ENCODE measurements around the gene B4GALT7.
"Not testable (repeated sequence)": the region's sequence is repeated elsewhere in the genome, so short reads cannot be mapped to it uniquely, and the experiment has no call there.

B4GALT7 gene

DNA sequence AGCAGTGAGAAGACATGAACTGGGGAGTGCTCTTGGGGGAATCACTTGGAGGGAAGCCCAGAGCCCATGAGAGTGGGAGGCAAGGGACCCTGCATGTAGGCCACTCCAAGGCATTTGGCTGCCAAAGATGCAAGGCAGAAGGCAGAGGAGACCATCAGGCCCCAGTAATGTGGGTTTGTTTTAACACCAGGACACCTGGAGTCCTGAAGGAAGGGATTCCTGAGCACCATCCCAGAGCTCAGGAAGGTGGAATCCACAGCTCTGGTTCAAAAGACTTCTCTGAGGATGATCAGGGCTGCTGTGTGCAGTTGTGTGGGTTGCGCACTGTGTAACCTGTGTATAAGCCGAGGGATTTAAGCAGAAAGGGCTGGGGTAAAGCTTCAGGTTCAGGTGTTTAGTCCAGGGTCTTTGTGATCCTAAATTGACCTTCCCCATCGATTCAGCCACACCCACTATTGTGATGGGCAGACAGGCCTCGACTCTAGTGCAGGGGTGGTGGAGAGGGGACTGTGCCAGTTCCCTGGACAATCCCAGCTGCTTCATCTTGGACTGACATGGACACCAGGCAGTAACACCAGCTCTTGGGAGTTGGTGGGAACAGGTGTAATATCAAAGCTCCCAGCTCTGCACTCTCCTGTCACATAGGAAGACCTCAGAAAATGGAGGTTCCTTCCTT is 11.0 kb downstream of the B4GALT7 start:
- no peak for TF ChIP-seq CTCF (IDR thresholded peaks at IDR 0.05; ENCODE audit: insufficient read depth, low read length, poor library complexity, severe bottlenecking)

DNA sequence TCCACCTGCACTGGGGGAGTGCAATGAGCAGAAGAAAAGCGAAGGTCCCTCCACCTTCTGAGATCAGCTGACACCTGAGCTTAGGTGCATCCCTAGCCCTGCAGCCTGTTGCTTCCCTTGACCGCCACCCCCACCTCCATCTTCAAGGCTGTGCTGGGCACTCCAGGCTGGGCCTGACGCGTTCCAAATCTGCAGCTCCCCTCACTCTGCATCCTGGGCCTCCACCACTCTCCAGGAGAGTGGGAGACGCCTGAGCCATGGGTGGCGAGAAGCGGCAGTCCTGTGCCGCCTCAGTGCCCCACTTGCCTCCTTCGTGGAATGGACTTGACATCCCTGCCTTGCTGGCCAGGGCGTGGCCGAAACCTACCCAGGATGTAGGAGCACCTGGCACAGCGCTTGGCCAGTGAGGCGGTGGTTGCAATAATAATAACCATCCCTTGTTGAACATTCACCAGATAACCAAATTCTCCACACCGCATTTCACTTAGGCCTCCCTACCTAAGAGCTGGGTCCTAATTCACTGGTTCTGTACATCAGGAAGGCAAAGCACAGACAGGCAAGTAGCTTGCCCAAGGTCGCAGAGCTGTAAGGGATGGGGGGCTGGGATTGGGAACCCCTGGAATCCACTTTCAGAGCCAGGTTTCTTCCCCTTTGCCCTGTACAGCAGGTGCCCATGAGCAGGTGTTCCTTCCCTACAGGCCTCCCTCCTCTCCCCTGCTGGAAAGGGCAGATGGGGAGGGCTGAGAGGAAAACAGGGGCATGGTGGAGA is 11.7 kb downstream of the B4GALT7 start:
- no peak for DNase-seq (ENCODE audit: extremely low read depth, insufficient read length)
- H3K27me3 ChIP-seq (replicated peaks; ENCODE audit: control insufficient read depth, insufficient read depth, low read length) = no peaks in the 10 kb centered on the region
- no peak for TF ChIP-seq CTCF (IDR thresholded peaks at IDR 0.05; ENCODE audit: insufficient read depth, low read length, poor library complexity, severe bottlenecking)
- peaks cover 26% of the 10 kb centered on the region for H3K36me3 ChIP-seq (ENCODE audit: control insufficient read depth, insufficient read depth, low read length)
- no peak overlapping the region for H3K4me3 ChIP-seq (replicated peaks; ENCODE audit: low read depth, low read length)

More for the DNA sequence above, 11.0 kb downstream of the B4GALT7 start:
- H3K36me3 ChIP-seq (ENCODE audit: control insufficient read depth, insufficient read depth, low read length) = peaks cover 28% of the 10 kb centered on the region
- H3K27me3 ChIP-seq (replicated peaks; ENCODE audit: control insufficient read depth, insufficient read depth, low read length) = no peaks in the 10 kb centered on the region
- H3K4me3 ChIP-seq (replicated peaks; ENCODE audit: low read depth, low read length) = no peak overlapping the region
- DNase-seq (ENCODE audit: extremely low read depth, insufficient read length) = no peak

DNA sequence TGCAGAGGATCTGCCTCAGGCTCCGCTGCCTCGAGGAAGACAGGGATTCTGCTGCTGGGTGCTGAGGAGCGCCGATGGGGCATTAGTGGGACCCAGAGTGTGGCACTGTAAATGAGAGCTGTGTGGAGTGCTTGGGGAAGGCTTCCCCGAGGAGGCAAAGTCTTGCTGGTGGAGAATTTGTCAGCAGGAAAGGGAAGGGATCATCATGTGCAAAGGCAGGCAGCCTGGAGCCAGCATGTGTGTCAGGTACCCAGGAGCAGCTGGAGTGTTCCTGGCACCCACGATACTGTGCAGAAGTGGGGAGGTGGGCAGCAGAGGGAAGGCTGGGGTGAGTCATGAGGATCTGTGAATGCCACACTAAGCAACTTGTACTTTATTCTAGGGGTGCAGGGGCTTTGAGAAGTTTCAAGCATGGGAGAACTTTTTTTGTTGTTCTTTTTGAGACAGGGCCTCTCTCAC is 12.3 kb downstream of the B4GALT7 start:
- Histone ChIP-seq H3K27me3 (replicated peaks; ENCODE audit: control insufficient read depth, insufficient read depth, low read length) (no peaks in the 10 kb centered on the region), H3K4me3 (replicated peaks; ENCODE audit: low read depth, low read length) (no peak overlapping the region), H3K36me3 (ENCODE audit: control insufficient read depth, insufficient read depth, low read length) (peaks cover 23% of the 10 kb centered on the region)
- DNase-seq (ENCODE audit: extremely low read depth, insufficient read length) = no peak
- no peak for TF ChIP-seq CTCF (IDR thresholded peaks at IDR 0.05; ENCODE audit: insufficient read depth, low read length, poor library complexity, severe bottlenecking)

DNA sequence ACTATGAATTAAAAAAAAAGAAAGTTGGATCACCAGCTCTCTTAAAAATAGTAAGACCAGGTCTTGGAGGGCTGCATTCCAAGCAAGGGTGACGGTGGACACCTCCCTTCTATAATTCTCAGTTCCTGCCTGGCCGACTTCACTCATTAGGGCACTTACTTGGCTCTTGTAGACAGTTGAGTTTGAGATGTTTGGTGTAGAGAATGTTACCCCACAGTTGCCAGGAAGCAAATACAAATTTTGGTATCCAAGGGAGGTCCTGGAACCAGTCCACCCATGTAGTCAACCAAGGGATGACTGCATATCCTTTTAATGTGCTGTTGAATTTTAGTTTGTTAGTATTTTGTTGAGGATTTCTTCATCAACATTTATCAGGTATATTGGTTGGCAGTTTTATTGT is 20.6 kb downstream of the B4GALT7 start:
- no peak for DNase-seq (ENCODE audit: extremely low read depth, insufficient read length)
- no peaks in the 10 kb centered on the region for H3K27me3 ChIP-seq (replicated peaks; ENCODE audit: control insufficient read depth, insufficient read depth, low read length)

GRCh38 chr5:177624172-177624571 is 24.2 kb downstream of the B4GALT7 start:
- not testable (repeated sequence) for DNase-seq (ENCODE audit: extremely low read depth, insufficient read length); H3K4me3 ChIP-seq (replicated peaks; ENCODE audit: low read depth, low read length); H3K27me3 ChIP-seq (replicated peaks; ENCODE audit: control insufficient read depth, insufficient read depth, low read length); H3K36me3 ChIP-seq (ENCODE audit: control insufficient read depth, insufficient read depth, low read length)

More for the DNA sequence above, 20.6 kb downstream of the B4GALT7 start:
- no peak overlapping the region for H3K4me3 ChIP-seq (replicated peaks; ENCODE audit: low read depth, low read length)
- 0 out of 2 replicates have a peak, but pooled peaks cover 1% of the 10 kb centered on the region for H3K36me3 ChIP-seq (ENCODE audit: control insufficient read depth, insufficient read depth, low read length)
- TF ChIP-seq CTCF (IDR thresholded peaks at IDR 0.05; ENCODE audit: insufficient read depth, low read length, poor library complexity, severe bottlenecking) = no peak

GRCh38 chr5:177630186-177630585 is 30.3 kb downstream of the B4GALT7 start:
- not testable (repeated sequence) for DNase-seq (ENCODE audit: extremely low read depth, insufficient read length); H3K36me3 ChIP-seq (ENCODE audit: control insufficient read depth, insufficient read depth, low read length); H3K4me3 ChIP-seq (replicated peaks; ENCODE audit: low read depth, low read length)

DNA sequence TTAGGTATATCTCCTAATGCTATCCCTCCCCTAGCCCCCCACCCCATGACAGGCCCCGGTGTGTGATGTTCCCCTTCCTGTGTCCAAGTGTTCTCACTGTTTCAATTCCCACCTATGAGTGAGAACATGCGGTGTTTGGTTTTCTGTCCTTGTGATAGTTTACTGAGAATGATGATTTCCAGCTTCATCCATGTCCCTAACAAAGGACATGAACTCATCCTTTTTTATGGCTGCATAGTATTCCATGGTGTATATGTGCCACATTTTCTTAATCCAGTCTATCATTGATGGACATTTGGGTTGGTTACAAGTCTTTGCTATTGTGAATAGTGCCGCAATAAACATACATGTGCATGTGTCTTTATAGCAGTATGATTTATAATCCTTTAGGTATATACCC is 35.0 kb downstream of the B4GALT7 start:
- H3K36me3 ChIP-seq (ENCODE audit: control insufficient read depth, insufficient read depth, low read length); H3K27me3 ChIP-seq (replicated peaks; ENCODE audit: control insufficient read depth, insufficient read depth, low read length); H3K4me3 ChIP-seq (replicated peaks; ENCODE audit: low read depth, low read length); DNase-seq (ENCODE audit: extremely low read depth, insufficient read length): not testable (repeated sequence)

More at GRCh38 chr5:177630186-177630585, 30.3 kb downstream of the B4GALT7 start:
- not testable (repeated sequence) for H3K27me3 ChIP-seq (replicated peaks; ENCODE audit: control insufficient read depth, insufficient read depth, low read length)

GRCh38 chr5:177645462-177645861 is 45.5 kb downstream of the B4GALT7 start:
- not testable (repeated sequence) for DNase-seq (ENCODE audit: extremely low read depth, insufficient read length); H3K4me3 ChIP-seq (replicated peaks; ENCODE audit: low read depth, low read length); H3K36me3 ChIP-seq (ENCODE audit: control insufficient read depth, insufficient read depth, low read length); H3K27me3 ChIP-seq (replicated peaks; ENCODE audit: control insufficient read depth, insufficient read depth, low read length)

DNA sequence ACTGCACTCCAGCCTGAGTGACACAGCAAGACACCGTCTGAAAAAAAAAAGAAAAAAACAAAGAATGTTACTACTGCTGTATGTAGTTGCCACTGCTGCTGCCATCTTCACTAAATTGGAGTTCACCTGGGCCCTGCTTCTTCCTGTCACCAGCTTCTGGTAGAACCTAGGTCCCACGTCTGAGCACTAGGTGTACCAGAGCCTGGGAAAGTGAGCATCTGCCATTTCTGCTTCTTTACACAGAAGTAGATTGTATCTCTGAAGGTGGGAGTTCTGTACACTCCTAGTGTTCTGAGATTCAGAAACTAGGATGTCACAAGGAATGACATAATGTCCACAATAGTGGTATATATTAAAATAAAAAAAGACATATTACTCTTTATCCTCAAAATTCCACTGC is 51.3 kb downstream of the B4GALT7 start:
- not testable (repeated sequence) for H3K4me3 ChIP-seq (replicated peaks; ENCODE audit: low read depth, low read length); DNase-seq (ENCODE audit: extremely low read depth, insufficient read length); H3K36me3 ChIP-seq (ENCODE audit: control insufficient read depth, insufficient read depth, low read length); H3K27me3 ChIP-seq (replicated peaks; ENCODE audit: control insufficient read depth, insufficient read depth, low read length)

DNA sequence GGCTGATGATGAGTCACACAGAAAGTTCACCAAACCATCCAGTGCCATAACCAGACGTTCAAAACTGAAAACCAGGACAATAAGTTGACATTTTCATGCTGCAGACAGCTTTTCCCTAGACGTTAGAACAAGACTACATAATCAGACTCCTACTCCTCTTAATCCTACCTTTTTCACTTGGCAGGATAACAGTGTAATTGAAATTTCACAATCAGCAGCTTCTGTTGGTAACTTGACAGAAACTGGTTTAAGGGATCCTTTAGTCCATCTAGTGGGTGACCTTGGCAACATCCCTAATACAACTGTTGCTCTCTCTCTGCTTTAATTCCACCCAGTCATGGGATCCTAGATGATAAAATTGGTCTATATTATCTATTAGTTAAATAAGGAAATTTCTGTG is 57.9 kb downstream of the B4GALT7 start:
- H3K36me3 ChIP-seq (ENCODE audit: control insufficient read depth, insufficient read depth, low read length); H3K27me3 ChIP-seq (replicated peaks; ENCODE audit: control insufficient read depth, insufficient read depth, low read length); DNase-seq (ENCODE audit: extremely low read depth, insufficient read length); H3K4me3 ChIP-seq (replicated peaks; ENCODE audit: low read depth, low read length): not testable (repeated sequence)

All from GM06990 (cell line).